ENCODE measurements around the gene YARS1.

- TF ChIP-seq POLR2AphosphoS5 (IDR thresholded peaks at IDR 0.05; ENCODE audit: low read depth) = no peak
- TF ChIP-seq CTCF (conservative IDR thresholded peaks at IDR 0.05; ENCODE audit: low read depth in 2 of 2) = no peak
- no peak for TF ChIP-seq EZH2 (IDR thresholded peaks at IDR 0.05; ENCODE audit: low read depth, unreplicated experiment)
- TF ChIP-seq, protein P1, sequence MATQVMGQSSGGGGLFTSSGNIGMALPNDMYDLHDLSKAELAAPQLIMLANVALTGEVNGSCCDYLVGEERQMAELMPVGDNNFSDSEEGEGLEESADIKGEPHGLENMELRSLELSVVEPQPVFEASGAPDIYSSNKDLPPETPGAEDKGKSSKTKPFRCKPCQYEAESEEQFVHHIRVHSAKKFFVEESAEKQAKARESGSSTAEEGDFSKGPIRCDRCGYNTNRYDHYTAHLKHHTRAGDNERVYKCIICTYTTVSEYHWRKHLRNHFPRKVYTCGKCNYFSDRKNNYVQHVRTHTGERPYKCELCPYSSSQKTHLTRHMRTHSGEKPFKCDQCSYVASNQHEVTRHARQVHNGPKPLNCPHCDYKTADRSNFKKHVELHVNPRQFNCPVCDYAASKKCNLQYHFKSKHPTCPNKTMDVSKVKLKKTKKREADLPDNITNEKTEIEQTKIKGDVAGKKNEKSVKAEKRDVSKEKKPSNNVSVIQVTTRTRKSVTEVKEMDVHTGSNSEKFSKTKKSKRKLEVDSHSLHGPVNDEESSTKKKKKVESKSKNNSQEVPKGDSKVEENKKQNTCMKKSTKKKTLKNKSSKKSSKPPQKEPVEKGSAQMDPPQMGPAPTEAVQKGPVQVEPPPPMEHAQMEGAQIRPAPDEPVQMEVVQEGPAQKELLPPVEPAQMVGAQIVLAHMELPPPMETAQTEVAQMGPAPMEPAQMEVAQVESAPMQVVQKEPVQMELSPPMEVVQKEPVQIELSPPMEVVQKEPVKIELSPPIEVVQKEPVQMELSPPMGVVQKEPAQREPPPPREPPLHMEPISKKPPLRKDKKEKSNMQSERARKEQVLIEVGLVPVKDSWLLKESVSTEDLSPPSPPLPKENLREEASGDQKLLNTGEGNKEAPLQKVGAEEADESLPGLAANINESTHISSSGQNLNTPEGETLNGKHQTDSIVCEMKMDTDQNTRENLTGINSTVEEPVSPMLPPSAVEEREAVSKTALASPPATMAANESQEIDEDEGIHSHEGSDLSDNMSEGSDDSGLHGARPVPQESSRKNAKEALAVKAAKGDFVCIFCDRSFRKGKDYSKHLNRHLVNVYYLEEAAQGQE (IDR thresholded peaks at IDR 0.05; ENCODE audit: unreplicated experiment) = no peak
- TF ChIP-seq, protein P2, sequence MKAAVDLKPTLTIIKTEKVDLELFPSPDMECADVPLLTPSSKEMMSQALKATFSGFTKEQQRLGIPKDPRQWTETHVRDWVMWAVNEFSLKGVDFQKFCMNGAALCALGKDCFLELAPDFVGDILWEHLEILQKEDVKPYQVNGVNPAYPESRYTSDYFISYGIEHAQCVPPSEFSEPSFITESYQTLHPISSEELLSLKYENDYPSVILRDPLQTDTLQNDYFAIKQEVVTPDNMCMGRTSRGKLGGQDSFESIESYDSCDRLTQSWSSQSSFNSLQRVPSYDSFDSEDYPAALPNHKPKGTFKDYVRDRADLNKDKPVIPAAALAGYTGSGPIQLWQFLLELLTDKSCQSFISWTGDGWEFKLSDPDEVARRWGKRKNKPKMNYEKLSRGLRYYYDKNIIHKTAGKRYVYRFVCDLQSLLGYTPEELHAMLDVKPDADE (IDR thresholded peaks at IDR 0.05) = no peak
- TF ChIP-seq EZH2phosphoT487 (IDR thresholded peaks at IDR 0.05; ENCODE audit: unreplicated experiment) = no peak
- TF ChIP-seq, protein P3, sequence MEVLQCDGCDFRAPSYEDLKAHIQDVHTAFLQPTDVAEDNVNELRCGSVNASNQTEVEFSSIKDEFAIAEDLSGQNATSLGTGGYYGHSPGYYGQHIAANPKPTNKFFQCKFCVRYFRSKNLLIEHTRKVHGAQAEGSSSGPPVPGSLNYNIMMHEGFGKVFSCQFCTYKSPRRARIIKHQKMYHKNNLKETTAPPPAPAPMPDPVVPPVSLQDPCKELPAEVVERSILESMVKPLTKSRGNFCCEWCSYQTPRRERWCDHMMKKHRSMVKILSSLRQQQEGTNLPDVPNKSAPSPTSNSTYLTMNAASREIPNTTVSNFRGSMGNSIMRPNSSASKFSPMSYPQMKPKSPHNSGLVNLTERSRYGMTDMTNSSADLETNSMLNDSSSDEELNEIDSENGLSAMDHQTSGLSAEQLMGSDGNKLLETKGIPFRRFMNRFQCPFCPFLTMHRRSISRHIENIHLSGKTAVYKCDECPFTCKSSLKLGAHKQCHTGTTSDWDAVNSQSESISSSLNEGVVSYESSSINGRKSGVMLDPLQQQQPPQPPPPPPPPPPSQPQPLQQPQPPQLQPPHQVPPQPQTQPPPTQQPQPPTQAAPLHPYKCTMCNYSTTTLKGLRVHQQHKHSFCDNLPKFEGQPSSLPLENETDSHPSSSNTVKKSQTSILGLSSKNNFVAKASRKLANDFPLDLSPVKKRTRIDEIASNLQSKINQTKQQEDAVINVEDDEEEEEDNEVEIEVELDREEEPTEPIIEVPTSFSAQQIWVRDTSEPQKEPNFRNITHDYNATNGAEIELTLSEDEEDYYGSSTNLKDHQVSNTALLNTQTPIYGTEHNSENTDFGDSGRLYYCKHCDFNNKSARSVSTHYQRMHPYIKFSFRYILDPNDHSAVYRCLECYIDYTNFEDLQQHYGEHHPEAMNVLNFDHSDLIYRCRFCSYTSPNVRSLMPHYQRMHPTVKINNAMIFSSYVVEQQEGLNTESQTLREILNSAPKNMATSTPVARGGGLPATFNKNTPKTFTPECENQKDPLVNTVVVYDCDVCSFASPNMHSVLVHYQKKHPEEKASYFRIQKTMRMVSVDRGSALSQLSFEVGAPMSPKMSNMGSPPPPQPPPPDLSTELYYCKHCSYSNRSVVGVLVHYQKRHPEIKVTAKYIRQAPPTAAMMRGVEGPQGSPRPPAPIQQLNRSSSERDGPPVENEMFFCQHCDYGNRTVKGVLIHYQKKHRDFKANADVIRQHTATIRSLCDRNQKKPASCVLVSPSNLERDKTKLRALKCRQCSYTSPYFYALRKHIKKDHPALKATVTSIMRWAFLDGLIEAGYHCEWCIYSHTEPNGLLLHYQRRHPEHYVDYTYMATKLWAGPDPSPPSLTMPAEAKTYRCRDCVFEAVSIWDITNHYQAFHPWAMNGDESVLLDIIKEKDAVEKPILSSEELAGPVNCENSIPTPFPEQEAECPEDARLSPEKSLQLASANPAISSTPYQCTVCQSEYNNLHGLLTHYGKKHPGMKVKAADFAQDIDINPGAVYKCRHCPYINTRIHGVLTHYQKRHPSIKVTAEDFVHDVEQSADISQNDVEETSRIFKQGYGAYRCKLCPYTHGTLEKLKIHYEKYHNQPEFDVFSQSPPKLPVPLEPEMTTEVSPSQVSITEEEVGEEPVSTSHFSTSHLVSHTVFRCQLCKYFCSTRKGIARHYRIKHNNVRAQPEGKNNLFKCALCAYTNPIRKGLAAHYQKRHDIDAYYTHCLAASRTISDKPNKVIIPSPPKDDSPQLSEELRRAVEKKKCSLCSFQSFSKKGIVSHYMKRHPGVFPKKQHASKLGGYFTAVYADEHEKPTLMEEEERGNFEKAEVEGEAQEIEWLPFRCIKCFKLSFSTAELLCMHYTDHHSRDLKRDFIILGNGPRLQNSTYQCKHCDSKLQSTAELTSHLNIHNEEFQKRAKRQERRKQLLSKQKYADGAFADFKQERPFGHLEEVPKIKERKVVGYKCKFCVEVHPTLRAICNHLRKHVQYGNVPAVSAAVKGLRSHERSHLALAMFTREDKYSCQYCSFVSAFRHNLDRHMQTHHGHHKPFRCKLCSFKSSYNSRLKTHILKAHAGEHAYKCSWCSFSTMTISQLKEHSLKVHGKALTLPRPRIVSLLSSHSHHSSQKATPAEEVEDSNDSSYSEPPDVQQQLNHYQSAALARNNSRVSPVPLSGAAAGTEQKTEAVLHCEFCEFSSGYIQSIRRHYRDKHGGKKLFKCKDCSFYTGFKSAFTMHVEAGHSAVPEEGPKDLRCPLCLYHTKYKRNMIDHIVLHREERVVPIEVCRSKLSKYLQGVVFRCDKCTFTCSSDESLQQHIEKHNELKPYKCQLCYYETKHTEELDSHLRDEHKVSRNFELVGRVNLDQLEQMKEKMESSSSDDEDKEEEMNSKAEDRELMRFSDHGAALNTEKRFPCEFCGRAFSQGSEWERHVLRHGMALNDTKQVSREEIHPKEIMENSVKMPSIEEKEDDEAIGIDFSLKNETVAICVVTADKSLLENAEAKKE (CRISPR knock-in tag; IDR thresholded peaks at IDR 0.05) = no peak
These were observed 49.5 kb downstream of the YARS1 start for GRCh38 chr1:32767641-32768040.
